ENCODE measurements around the gene MIEF1. TPM values are rescaled to one million over a fixed set of nuclear protein-coding genes. Genes with fewer than 3 reads are reported as not detected.
A peak's percentile ranks its signal among the peaks of the same experiment; 100 is the strongest.

The MIEF1 gene
- total RNA-seq, 4 donors from 2014 or later = 17.8 to 28.3 (median 21.4) TPM

DNA sequence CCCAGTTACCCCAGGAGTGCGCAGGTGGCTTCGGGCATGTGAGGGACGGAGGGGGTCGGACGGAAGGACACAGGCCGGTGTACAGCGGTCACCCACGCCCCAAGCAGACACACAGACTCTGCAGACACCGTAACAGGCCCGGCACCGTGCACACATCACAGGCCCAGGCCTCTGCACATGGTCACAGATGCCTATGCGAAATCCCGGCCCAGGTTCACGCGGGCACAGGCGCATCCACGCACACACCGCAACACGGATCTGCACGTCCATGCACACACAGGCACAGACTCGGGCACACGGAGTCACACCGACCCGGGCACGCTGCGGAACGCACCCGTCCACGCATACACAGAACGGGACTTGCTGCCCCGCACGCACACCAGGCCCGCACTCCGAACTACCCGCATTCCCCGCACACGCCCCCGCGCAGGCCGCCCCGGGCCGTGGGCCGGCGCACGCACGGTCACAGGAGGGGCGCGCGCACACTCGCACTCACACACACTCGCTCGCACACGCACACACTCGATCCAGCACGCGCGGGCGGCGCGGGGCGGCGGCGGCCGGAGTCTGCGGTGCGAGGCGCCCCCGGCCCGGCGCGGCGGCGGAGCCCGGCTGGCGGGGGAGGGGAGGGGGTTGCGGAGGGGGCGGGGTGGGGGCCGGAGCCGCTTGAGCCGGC lies 45.4 kb upstream of the MIEF1 start, which contains the start of gene MGAT3:
Gene MGAT3, plus strand, starts transcription at position 491 of the 676 bp plus-strand sequence. CDS start 30,336 bp downstream, outside the sequence.
- WGBS, 2 donors (ENCODE audit: low coverage in 1 of 2) = no CpG with 5 or more reads among the region's 80 CpGs
- Histone ChIP-seq H3K27me3 (peaks cover 49% of the 10 kb centered on the region), H3K4me1 (peaks cover 0 to 22% (median 4%) of the 10 kb centered on the region in 3 donors), H3K27ac (peak within 1 kb of the TSS in 3 of 4 donors; percentile 71 to 78 (median 72)), H3K36me3 (no peaks in the 10 kb centered on the region), H3K4me3 (peak within 1 kb of the TSS; percentile 21 to 63), H3K9me3 (no peaks in the 10 kb centered on the region)
- TF ChIP-seq, protein P1, sequence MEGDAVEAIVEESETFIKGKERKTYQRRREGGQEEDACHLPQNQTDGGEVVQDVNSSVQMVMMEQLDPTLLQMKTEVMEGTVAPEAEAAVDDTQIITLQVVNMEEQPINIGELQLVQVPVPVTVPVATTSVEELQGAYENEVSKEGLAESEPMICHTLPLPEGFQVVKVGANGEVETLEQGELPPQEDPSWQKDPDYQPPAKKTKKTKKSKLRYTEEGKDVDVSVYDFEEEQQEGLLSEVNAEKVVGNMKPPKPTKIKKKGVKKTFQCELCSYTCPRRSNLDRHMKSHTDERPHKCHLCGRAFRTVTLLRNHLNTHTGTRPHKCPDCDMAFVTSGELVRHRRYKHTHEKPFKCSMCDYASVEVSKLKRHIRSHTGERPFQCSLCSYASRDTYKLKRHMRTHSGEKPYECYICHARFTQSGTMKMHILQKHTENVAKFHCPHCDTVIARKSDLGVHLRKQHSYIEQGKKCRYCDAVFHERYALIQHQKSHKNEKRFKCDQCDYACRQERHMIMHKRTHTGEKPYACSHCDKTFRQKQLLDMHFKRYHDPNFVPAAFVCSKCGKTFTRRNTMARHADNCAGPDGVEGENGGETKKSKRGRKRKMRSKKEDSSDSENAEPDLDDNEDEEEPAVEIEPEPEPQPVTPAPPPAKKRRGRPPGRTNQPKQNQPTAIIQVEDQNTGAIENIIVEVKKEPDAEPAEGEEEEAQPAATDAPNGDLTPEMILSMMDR (IDR thresholded peaks at IDR 0.05) = no peak
- ATAC-seq = peak; percentile 17

DNA sequence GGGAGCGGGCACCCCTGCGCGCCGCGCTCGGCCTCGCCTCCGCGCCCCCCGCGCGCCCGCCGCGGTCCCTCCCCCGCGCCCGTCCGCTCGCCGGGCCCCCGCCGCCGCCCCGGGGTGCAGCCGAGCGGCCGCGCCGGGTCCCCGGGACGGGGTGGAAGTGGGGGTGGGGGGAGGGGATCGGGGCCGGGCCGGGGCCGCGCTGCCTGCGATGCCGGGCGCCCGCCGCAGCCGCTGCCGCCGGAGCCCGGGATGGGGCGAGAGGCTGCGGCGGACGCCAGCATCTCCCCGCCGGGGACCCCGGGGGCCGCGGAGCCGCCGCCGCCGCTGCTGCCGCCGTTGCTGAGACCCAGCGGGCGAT lies 44.9 kb upstream of the MIEF1 start:
- peaks cover 49% of the 10 kb centered on the region for H3K27me3 ChIP-seq
- peaks cover 0 to 26% (median 4%) of the 10 kb centered on the region in 3 donors for H3K4me1 ChIP-seq
- ATAC-seq = no peak
- H3K9me3 ChIP-seq = no peaks in the 10 kb centered on the region
- H3K4me3 ChIP-seq = peak overlapping the region; percentile 21 to 63
- no CpG with 5 or more reads among the region's 63 CpGs for WGBS, 2 donors (ENCODE audit: low coverage in 1 of 2)
- TF ChIP-seq, protein P1 (IDR thresholded peaks at IDR 0.05) = no peak
- no peak for TF ChIP-seq EP300 (IDR thresholded peaks at IDR 0.05)
- H3K36me3 ChIP-seq = no peaks in the 10 kb centered on the region
- peak overlapping the region in 3 of 4 donors; percentile 71 to 78 (median 72) for H3K27ac ChIP-seq

DNA sequence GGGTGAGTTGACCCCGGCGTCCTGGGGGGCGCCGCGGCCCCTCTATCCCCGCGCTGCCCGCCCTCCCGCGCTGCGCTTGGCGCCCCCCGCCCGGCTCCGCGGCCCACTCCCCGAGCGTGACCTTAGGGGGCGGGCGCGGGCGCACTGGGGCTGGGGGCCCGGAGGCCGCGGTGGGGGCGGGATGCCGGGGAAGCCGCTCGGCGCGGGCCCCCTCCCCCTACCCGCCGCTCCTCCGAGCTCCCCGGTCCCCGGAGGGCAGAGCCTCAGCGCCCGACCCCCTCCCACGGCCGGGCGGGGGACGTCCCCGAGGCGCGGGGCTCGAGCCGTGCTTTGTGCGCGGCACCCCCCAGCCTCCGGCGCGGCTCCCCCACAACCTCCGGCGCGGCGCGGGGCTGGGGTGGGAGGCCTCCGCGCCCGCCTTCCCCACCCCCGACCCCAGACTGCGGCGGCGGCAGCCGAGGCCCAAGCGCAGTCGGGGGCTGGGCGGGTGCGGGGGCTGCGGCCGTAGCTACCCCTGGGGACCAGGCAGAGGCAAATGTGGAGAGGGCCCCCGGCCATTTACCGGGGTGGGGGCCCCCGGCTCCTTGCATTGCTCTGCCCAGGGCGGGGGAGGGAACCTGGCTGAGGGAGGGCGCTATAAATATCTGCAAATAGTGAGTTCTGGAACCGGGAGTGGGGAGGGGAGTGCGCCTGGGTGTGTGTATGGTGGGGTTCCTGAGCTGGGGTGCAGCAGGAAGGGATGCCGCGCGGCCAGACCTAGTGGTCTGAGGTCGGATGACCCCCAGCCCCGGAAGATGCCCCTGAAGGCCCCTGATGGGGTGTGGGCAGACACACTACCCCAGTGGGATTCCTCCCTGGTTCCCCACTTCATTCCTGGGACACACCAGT lies 44.3 kb upstream of the MIEF1 start:
- Histone ChIP-seq H3K4me3 (peak overlapping the region; percentile 21 to 63), H3K4me1 (peaks cover 0 to 31% (median 4%) of the 10 kb centered on the region in 3 donors), H3K9me3 (no peaks in the 10 kb centered on the region), H3K27me3 (peaks cover 49% of the 10 kb centered on the region), H3K36me3 (no peaks in the 10 kb centered on the region), H3K27ac (peak overlapping the region in 3 of 4 donors; percentile 71 to 78 (median 72))
- TF ChIP-seq EP300 (IDR thresholded peaks at IDR 0.05) = no peak
- TF ChIP-seq POLR2AphosphoS5 (IDR thresholded peaks at IDR 0.05) = no peak
- TF ChIP-seq, protein P1 (IDR thresholded peaks at IDR 0.05) = no peak
- no peak for TF ChIP-seq POLR2A (IDR thresholded peaks at IDR 0.05)
- 0% methylated on average over 1 of the region's 83 CpGs; no CpG with 5 or more reads in 1 of the 2 donors for WGBS, 2 donors (ENCODE audit: low coverage in 1 of 2)
- ATAC-seq = peak; percentile 5

DNA sequence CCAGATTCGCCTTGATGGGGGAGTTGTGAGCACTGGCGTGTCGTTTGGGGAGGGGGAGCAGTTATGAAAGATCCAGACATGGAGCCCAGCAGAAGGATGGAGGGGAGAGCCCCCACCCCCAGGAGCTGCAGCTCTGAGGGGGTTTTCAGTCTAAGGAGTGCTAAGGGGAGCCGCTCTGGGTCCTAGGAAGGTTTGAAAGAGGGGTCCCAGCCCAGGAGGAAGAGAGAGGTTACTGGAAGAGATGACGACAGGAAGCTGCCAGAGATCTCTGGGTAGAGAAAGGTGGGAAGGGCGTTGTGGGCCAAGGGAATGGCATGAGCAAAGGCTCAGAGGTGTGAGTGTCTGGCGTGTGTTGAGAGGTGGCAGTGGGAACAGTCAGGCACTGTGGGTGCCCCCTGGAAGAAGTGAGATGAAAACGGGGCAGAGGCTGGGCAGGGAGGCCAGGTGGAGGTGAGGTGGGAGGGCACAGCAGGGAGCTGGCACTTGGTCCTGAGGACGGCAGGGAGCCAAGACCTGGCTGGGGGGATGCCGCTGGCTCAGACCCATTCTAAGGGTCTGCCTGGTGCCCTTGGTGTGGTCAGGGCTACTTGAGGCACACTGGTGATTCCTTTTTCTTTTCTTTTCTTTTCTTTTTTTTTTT lies 43.5 kb upstream of the MIEF1 start:
- no peaks in the 10 kb centered on the region for H3K9me3 ChIP-seq
- H3K4me3 ChIP-seq = peak overlapping the region in 1 of 2 donors; percentile 63
- no peaks in the 10 kb centered on the region for H3K36me3 ChIP-seq
- H3K4me1 ChIP-seq = peaks cover 0 to 38% (median 4%) of the 10 kb centered on the region in 3 donors
- ATAC-seq = no peak
- peak overlapping the region in 3 of 4 donors; percentile 71 to 78 (median 72) for H3K27ac ChIP-seq
- no peak for TF ChIP-seq POLR2A (IDR thresholded peaks at IDR 0.05)
- TF ChIP-seq EP300 (IDR thresholded peaks at IDR 0.05) = no peak
- TF ChIP-seq, protein P1 (IDR thresholded peaks at IDR 0.05) = no peak
- TF ChIP-seq POLR2AphosphoS5 (IDR thresholded peaks at IDR 0.05) = no peak
- peaks cover 49% of the 10 kb centered on the region for H3K27me3 ChIP-seq
- WGBS, 2 donors (ENCODE audit: low coverage in 1 of 2) = 67 to 84% methylated on average over 4 to 7 of the region's 10 CpGs

Data from gastroesophageal sphincter (tissue), 4 donors.